Activated CD4-positive, alpha-beta T cell treated with anti-CD3 and anti-CD28 coated beads, Interleukin-2, amount 50 U/mL, for 4 hours (primary cell): ENCODE data around the gene LPP.
"Not testable (repeated sequence)": the region's sequence is repeated elsewhere in the genome, so short reads cannot be mapped to it uniquely, and the experiment has no call there.

Experiments
- DNase-seq, 2 experiments: peaks; one replicate each; pipeline ENCODE4 v3.0.0-alpha.2; 2020

LPP gene

GRCh38 chr3:188578576-188579363 lies 424.8 kb downstream of the LPP start:
- no peak for DNase-seq

GRCh38 chr3:188580223-188580622 lies 426.3 kb downstream of the LPP start:
- DNase-seq: no peak

GRCh38 chr3:188580659-188581058 lies 426.7 kb downstream of the LPP start:
- DNase-seq: no peak

- no peak for DNase-seq
Observed at GRCh38 chr3:188581365-188581764, 427.4 kb downstream of the LPP start.

GRCh38 chr3:188581792-188582191 lies 427.8 kb downstream of the LPP start:
- no peak for DNase-seq

- peak; percentile 3 to 7 for DNase-seq
Observed at GRCh38 chr3:188583341-188584161, 429.6 kb downstream of the LPP start.

- DNase-seq: peak; percentile 5 to 17
Observed at GRCh38 chr3:188584162-188584529, 430.2 kb downstream of the LPP start.

- no peak for DNase-seq
Observed at GRCh38 chr3:188584958-188585689, 431.2 kb downstream of the LPP start.

- DNase-seq: no peak
Observed at GRCh38 chr3:188589071-188589470, 435.1 kb downstream of the LPP start.

- no peak for DNase-seq
Observed at GRCh38 chr3:188589771-188590170, 435.8 kb downstream of the LPP start.

GRCh38 chr3:188590557-188590956 lies 436.6 kb downstream of the LPP start:
- no peak for DNase-seq

- DNase-seq: no peak
Observed at GRCh38 chr3:188594139-188594538, 440.2 kb downstream of the LPP start.

- DNase-seq: no peak
Observed at GRCh38 chr3:188595890-188596376, 442.0 kb downstream of the LPP start.

GRCh38 chr3:188598894-188599293 lies 444.9 kb downstream of the LPP start:
- DNase-seq: no peak

- DNase-seq: no peak
Observed at GRCh38 chr3:188602111-188602510, 448.2 kb downstream of the LPP start.

- DNase-seq: no peak
Observed at GRCh38 chr3:188602620-188603019, 448.7 kb downstream of the LPP start.

- no peak for DNase-seq
Observed at GRCh38 chr3:188604651-188605050, 450.7 kb downstream of the LPP start.

- DNase-seq: no peak
Observed at GRCh38 chr3:188605231-188605630, 451.3 kb downstream of the LPP start.

- DNase-seq: no peak
Observed at GRCh38 chr3:188605905-188606304, 451.9 kb downstream of the LPP start.

- DNase-seq: no peak
Observed at GRCh38 chr3:188607805-188608315, 453.9 kb downstream of the LPP start.

- no peak for DNase-seq
Observed at GRCh38 chr3:188608401-188608800, 454.4 kb downstream of the LPP start.

GRCh38 chr3:188613721-188614120 lies 459.8 kb downstream of the LPP start:
- DNase-seq: not testable (repeated sequence)

GRCh38 chr3:188617270-188617669 lies 463.3 kb downstream of the LPP start:
- no peak for DNase-seq
